ENCODE results near the gene C2CD3. TPM values are rescaled to one million over a fixed set of nuclear protein-coding genes. Genes with fewer than 3 reads are reported as not detected.
A peak's percentile ranks its signal among the peaks of the same experiment; 100 is the strongest.
"Not testable (repeated sequence)": the region's sequence is repeated elsewhere in the genome, so short reads cannot be mapped to it uniquely, and the experiment has no call there.

The C2CD3 gene
- polyA plus RNA-seq, 1 donor = 19.1 TPM

DNA sequence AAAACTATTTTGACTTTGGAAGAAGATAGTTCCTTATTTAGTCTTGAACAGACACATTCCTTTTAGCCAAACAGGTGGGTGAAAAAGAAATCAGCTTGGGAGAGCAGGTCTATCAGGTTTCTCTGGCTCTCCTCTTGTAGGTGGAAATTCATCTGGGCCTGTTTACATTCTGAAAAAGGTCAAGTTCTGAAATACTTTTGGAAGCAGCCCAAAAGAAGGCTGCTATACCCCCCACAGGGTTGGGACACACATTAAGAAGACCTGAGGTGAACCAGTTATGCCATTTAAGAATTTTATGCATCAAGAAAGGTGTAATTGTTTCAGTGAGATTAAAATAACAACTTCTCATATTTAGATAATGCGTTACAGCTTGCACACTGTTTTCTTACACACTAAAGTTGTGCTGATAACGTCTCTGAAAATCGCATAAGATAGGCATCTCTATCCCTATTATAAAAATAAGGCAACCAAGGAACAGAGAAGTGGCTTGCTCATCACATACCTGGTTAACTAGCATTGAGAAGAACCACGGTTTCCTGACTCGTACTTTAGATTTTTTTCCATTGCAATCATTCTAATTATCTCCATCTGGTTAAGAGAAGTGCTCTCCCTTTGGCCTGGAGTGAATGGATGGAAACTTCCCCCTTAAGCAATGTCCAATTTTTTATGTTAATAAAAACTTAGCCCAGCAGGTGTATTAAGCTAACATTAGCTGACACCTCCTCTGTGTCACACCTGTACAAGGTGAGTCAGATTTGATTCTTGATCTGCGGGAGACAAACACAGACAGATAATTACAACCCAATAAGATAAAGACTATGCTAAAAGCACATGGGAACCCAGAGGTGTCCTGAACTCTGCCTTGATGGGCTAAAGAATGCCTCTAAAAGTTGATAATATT is 101.4 kb downstream of the C2CD3 start:
- DNase-seq (ENCODE audit: low read depth) = no peak

GRCh38 chr11:74066663-74067062 is 104.1 kb downstream of the C2CD3 start:
- DNase-seq (ENCODE audit: low read depth) = not testable (repeated sequence)

- not testable (repeated sequence) for DNase-seq (ENCODE audit: low read depth)
These were observed 105.3 kb downstream of the C2CD3 start for GRCh38 chr11:74065534-74065933.

GRCh38 chr11:74063628-74064027 is 107.2 kb downstream of the C2CD3 start:
- not testable (repeated sequence) for DNase-seq (ENCODE audit: low read depth)

GRCh38 chr11:74061599-74061998 is 109.2 kb downstream of the C2CD3 start:
- DNase-seq (ENCODE audit: low read depth) = not testable (repeated sequence)

GRCh38 chr11:74057249-74058151 is 113.3 kb downstream of the C2CD3 start:
- DNase-seq (ENCODE audit: low read depth) = no peak

DNA sequence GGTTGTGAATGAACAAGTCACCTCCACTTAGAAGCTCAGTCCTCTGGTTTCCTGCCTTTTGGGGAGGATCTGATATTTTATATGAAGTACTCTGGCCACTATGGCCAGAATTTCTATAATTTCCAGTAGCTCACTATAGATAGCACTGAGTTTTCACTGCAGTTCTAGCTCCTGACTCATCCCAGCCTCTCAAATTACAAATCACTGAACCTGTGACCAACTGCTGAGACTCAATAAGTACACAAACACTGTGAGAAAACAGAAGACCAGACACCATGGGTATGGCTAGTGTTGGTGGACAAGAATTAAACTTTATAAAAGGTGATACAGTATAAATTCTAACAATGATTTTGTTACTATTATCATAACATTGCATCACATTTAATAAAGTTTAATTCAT is 114.9 kb downstream of the C2CD3 start:
- no peak for DNase-seq (ENCODE audit: low read depth)

- DNase-seq (ENCODE audit: low read depth) = no peak
These were observed 120.3 kb downstream of the C2CD3 start for GRCh38 chr11:74050465-74050864.

DNA sequence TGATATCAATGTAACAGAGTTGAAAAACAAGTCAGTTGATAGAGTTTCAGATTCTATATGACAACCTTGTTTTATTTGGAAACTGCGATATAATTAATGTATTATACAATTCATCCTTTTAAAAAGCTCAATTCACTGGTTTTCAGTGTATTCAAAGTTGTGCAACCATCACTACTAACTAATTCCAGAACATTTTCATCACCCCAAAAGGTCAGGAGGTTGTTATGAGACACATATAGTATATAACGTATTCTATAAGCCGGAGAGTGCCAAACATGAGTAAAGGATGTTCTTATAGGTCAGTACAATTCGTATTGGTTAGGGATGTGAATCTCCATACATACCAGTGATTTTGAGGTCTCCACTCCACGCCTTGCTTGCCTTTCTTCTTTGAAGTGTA is 121.8 kb downstream of the C2CD3 start:
- no peak for DNase-seq (ENCODE audit: low read depth)

- DNase-seq (ENCODE audit: low read depth) = no peak
These were observed 126.3 kb downstream of the C2CD3 start for GRCh38 chr11:74044538-74044937.

GRCh38 chr11:74043450-74043849 is 127.4 kb downstream of the C2CD3 start:
- no peak for DNase-seq (ENCODE audit: low read depth)

GRCh38 chr11:74037309-74037708 is 133.5 kb downstream of the C2CD3 start:
- no peak for DNase-seq (ENCODE audit: low read depth)

GRCh38 chr11:74035264-74035663 is 135.5 kb downstream of the C2CD3 start:
- DNase-seq (ENCODE audit: low read depth) = no peak

DNA sequence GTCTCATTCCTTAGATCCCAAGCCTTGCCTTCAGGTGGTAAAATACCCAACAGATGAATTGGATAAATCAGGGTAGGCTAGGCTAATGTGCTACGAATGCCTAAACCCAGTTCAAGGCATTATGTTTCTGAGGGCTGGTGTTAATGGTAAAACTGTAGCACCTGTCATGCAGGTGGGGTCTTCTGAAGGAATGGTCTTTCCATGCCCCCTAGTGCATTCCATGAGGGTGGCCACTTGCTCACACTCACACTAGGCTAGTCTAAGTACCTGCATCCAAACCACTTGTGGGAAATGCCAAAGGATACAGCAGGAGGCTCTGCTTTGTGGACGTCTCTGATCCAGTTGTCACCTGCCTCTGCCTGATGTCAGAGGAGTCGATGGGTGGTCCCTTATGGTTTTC is 137.8 kb downstream of the C2CD3 start:
- DNase-seq (ENCODE audit: low read depth) = no peak

DNA sequence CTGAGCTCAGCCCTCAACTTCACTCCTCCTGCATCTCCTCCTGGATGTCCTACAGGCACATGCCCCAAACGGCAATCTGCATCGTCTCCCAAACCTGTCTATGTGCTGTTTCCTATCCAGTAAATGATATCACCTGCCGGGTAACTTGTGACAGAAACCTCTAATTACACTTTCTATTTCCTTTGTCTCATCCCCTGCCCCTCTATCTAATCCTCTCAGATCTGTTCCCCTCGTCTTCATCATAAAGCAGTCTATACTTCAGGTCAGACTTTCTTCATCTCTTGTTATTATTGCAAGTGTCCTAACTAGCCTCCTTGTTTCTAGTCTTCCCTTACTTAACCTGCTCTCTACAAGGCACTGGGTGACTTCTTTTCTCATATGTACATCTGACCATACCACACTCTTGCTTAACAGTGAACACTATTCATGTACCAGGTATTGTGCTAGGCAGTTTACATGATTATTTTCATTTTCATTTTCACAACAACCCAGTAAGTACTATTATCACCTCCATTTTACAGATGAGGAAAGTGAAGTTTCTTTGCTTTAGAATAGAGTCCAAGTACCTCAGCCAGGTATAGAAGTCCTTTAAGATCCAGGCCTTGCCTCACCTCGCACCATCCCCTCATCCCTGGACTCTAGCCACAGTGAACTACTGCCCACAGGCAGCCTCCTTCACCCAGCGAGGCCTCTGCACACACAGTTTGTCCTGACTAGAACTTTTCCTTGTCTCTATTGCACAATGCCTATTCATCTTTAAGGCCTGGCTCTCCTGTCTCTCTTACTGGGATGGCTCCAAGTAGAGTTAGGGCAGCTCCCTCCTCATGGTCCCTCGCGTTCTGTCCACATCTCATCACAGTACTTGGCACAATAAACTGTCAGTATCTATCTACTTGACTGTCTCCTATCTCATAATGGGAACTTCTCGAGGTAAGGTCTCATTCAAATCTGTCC is 139.8 kb downstream of the C2CD3 start:
- no peak for DNase-seq (ENCODE audit: low read depth)

- no peak for DNase-seq (ENCODE audit: low read depth)
These were observed 145.2 kb downstream of the C2CD3 start for GRCh38 chr11:74025467-74026166.

GRCh38 chr11:74024261-74025029 is 146.4 kb downstream of the C2CD3 start:
- peak; percentile 38 for DNase-seq (ENCODE audit: low read depth)

GRCh38 chr11:74023276-74023675 is 147.5 kb downstream of the C2CD3 start:
- DNase-seq (ENCODE audit: low read depth) = no peak

DNA sequence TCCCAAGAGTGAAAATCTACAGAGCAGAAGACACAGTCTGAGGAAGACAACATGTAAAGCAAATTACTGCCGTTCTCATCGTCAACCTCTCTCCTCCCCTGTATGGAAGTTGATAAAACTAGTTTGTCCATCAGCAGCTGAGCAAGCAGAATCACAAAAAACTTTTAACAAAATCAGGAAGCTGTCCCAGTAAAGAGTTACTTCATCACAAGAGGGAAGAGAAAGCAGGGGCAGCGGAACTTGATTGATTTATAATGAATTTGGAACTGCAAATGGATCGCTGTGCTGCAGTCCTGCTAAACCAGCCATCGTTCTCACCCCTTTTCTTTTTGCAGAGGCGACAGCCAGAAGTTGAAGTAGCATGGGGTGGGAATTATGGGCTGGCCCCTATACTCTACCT is 148.3 kb downstream of the C2CD3 start:
- no peak for DNase-seq (ENCODE audit: low read depth)

DNA sequence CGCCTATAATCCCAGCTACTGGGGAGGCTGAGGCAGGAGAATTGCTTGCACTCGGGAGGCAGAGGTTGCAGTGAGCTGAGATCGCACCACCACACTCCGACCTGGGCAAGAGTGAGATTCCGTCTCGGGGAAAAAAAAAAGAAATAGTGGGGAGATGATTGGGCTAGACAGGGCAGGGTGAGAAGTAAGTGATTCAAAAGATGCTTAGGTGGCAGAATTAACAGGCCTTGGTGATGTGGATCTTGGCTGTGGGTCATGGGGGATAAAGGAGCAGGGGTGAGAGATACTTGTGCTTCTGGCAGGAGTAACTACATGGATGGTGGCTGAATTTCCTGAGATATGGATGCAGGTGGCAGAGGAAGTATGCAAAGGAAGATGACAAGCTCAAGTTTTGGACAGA is 148.8 kb downstream of the C2CD3 start:
- no peak for DNase-seq (ENCODE audit: low read depth)
